SK-N-SH (cell line): ENCODE measurements around the gene TRA2B. TPM values are rescaled to one million over a fixed set of nuclear protein-coding genes. Genes with fewer than 3 reads are reported as not detected.

Experiments used
- CTCF ChIA-PET: fragments of 300-600, 350-600 bp; formaldehyde crosslinking; extraction: SDS; loops from one replicate; lab custom pipeline; 2021; lab: Yijun Ruan, JAX
- POLR2A ChIA-PET: fragments of 350-600 bp; sonication (Branson Sonifier 250); formaldehyde crosslinking; extraction: SDS; loops from one replicate; lab custom pipeline; 2020; ENCODE audit warnings: antibody characterized with exemption, inconsistent platforms; lab: Yijun Ruan, JAX
- DNase-seq: peaks from one replicate; pipeline ENCODE4 v3.0.0; 2012
- H2AFZ ChIP-seq: fragments of 200-600 bp; sonication (generic); 2 replicates; pipeline ENCODE4 v1.8.1; 2016; ENCODE audit warnings: antibody characterized with exemption, mild to moderate bottlenecking, low read depth
- H3F3A ChIP-seq: fragments of 200-600 bp; sonication (generic); replicated peaks from 2 replicates; pipeline ENCODE3; 2016; ENCODE audit warnings: antibody characterized with exemption, mild to moderate bottlenecking; ENCODE audit not compliant: insufficient read depth
- H3K27ac ChIP-seq, 2 experiments: fragments of 200-500 bp in 1 of 2; fragments of 200-600 bp in 1 of 2; sonication (Bioruptor generic) in 1 of 2; sonication (generic), shearing (Covaris generic) in 1 of 2; 2 replicates each; pipeline versions ENCODE4 v1.5.1 to v1.6.1; 2014 to 2016; ENCODE audit warnings: low read depth in 2 of 2, inconsistent platforms in 1 of 2, low read length in 1 of 2, mild to moderate bottlenecking in 1 of 2, mixed read lengths in 1 of 2
- H3K27me3 ChIP-seq: fragments of 200-600 bp; sonication (generic), shearing (Covaris generic); 2 replicates; pipeline ENCODE4 v1.6.1; 2016; ENCODE audit warnings: mixed run types; ENCODE audit not compliant: insufficient read depth
- H3K36me3 ChIP-seq, 2 experiments: fragments of 200-500 bp in 1 of 2; fragments of 200-600 bp in 1 of 2; sonication (Bioruptor generic) in 1 of 2; sonication (generic) in 1 of 2; replicated peaks in 1 of 2; 2 replicates each; pipeline versions ENCODE3 to v1.5.1; 2014 to 2016; ENCODE audit warnings: low read length in 1 of 2, mild to moderate bottlenecking in 1 of 2; ENCODE audit not compliant: insufficient read depth in 2 of 2, control insufficient read depth in 1 of 2
- H3K4me1 ChIP-seq, 2 experiments: fragments of 200-500 bp in 1 of 2; fragments of 200-600 bp in 1 of 2; sonication (Bioruptor generic) in 1 of 2; sonication (generic), shearing (Covaris generic) in 1 of 2; 2 replicates each; pipeline versions ENCODE4 v1.5.1 to v1.6.1; 2014 to 2016; ENCODE audit warnings: low read depth in 1 of 2, low read length in 1 of 2, mixed run types in 1 of 2; ENCODE audit not compliant: insufficient read depth in 2 of 2, control insufficient read depth in 1 of 2
- H3K4me2 ChIP-seq: fragments of 200-600 bp; sonication (generic), shearing (Covaris generic); 2 replicates; pipeline ENCODE4 v1.6.1; 2017; ENCODE audit warnings: mixed run types
- H3K4me3 ChIP-seq, 2 experiments: fragments of 200-500 bp in 1 of 2; fragments of 200-600 bp in 1 of 2; sonication (Bioruptor generic) in 1 of 2; sonication (generic), shearing (Covaris generic) in 1 of 2; 2 replicates each; pipeline versions ENCODE4 v1.5.1 to v1.8.1; 2014 to 2016; ENCODE audit warnings: low read depth in 2 of 2, inconsistent platforms in 1 of 2, low read length in 1 of 2, mild to moderate bottlenecking in 1 of 2, mixed read lengths in 1 of 2, moderate library complexity in 1 of 2
- H3K79me2 ChIP-seq: fragments of 200-600 bp; sonication (generic); 2 replicates; pipeline ENCODE4 v1.8.1; 2017; ENCODE audit warnings: mild to moderate bottlenecking; ENCODE audit not compliant: insufficient read depth
- H3K9ac ChIP-seq: fragments of 200-600 bp; sonication (generic); 2 replicates; pipeline ENCODE4 v1.6.1; 2017; ENCODE audit warnings: mixed run types
- H3K9me2 ChIP-seq: fragments of 200-600 bp; sonication (generic); 2 replicates; pipeline ENCODE4 v1.6.1; 2017; ENCODE audit warnings: mixed run types
- H3K9me3 ChIP-seq: fragments of 200-600 bp; sonication (generic); 2 replicates; pipeline ENCODE4 v1.6.1; 2017; ENCODE audit warnings: mixed run types, mild to moderate bottlenecking, moderate library complexity
- H4K20me1 ChIP-seq: fragments of 200-600 bp; sonication (generic); 2 replicates; pipeline ENCODE4 v1.6.1; 2017; ENCODE audit warnings: mild to moderate bottlenecking, mixed run types; ENCODE audit not compliant: insufficient read depth
- CHD2 ChIP-seq: fragments of 150-350 bp; IDR thresholded peaks from 2 replicates; pipeline ENCODE4 v1.6.1; 2018; ENCODE audit warnings: low read length; ENCODE audit not compliant: partially characterized antibody
- EZH2phosphoT487 ChIP-seq: fragments of 200-600 bp; sonication (generic); IDR thresholded peaks from 2 replicates; pipeline ENCODE4 v1.6.1; 2017; ENCODE audit warnings: low read depth, mixed run types, mild to moderate bottlenecking, antibody characterized with exemption, moderate library complexity, borderline replicate concordance
- FOSL2 ChIP-seq: IDR thresholded peaks from 2 replicates; pipeline ENCODE4 v1.4.0; 2012; ENCODE audit warnings: low read depth, mild to moderate bottlenecking, moderate library complexity, borderline replicate concordance
- GATA2 ChIP-seq: sonication (generic); formaldehyde crosslinking; IDR thresholded peaks from 2 replicates; pipeline ENCODE4 v1.5.0; 2020; ENCODE audit warnings: mild to moderate bottlenecking, missing genetic modification reagents
- JUND ChIP-seq: IDR thresholded peaks from 2 replicates; pipeline ENCODE4 v1.4.0; 2012
- NFIC ChIP-seq: IDR thresholded peaks from 2 replicates; pipeline ENCODE4 v1.4.0; 2012; ENCODE audit warnings: borderline replicate concordance
- RXRA ChIP-seq: IDR thresholded peaks from 2 replicates; pipeline ENCODE4 v1.4.0; 2012; ENCODE audit warnings: low read depth, mild to moderate bottlenecking, borderline replicate concordance
- SMC3 ChIP-seq: IDR thresholded peaks from 2 replicates; pipeline ENCODE4 v1.6.1; 2012; ENCODE audit warnings: low read depth, low read length, improper control_type of control experiment
- TCF12 ChIP-seq: IDR thresholded peaks from 2 replicates; pipeline ENCODE4 v1.4.0; 2012
- TEAD4 ChIP-seq: IDR thresholded peaks from 2 replicates; pipeline ENCODE4 v1.4.0; 2012; ENCODE audit warnings: mild to moderate bottlenecking, borderline replicate concordance; ENCODE audit not compliant: insufficient read depth
- WGBS: methylation state at CpG from one replicate; pipeline ENCODE4 v1.1.6; 2017; ENCODE audit warnings: low lambda C conversion rate; 5-methylcytosine and 5-hydroxymethylcytosine counted together
- polyA plus RNA-seq, 3 experiments: library from polyadenylated mRNA; depleted of rRNA; stranded (reverse); fragments of >200 nt; gene quantifications; 2 replicates each; pipeline ENCODE4 v1.2.3, GENCODE V29; 2012
- TF ChIP-seq, protein P1 (sequence below): fragments of 200-600 bp; sonication (generic); IDR thresholded peaks from 2 replicates; pipeline ENCODE4 v1.6.1; 2017; ENCODE audit warnings: antibody characterized with exemption, mild to moderate bottlenecking, moderate library complexity
- TF ChIP-seq, protein P2 (sequence below): IDR thresholded peaks from 2 replicates; pipeline ENCODE4 v1.4.0; 2012; ENCODE audit warnings: low read depth
- TF ChIP-seq, protein P3 (sequence below): fragments of 150-350 bp; IDR thresholded peaks from 2 replicates; pipeline ENCODE4 v1.6.1; 2016; ENCODE audit warnings: mild to moderate bottlenecking, low read depth, low read length

The TRA2B gene
- polyA plus RNA-seq, 1 of the 3 experiments (the other 2 are of a cell fraction) = 212 TPM

DNA sequence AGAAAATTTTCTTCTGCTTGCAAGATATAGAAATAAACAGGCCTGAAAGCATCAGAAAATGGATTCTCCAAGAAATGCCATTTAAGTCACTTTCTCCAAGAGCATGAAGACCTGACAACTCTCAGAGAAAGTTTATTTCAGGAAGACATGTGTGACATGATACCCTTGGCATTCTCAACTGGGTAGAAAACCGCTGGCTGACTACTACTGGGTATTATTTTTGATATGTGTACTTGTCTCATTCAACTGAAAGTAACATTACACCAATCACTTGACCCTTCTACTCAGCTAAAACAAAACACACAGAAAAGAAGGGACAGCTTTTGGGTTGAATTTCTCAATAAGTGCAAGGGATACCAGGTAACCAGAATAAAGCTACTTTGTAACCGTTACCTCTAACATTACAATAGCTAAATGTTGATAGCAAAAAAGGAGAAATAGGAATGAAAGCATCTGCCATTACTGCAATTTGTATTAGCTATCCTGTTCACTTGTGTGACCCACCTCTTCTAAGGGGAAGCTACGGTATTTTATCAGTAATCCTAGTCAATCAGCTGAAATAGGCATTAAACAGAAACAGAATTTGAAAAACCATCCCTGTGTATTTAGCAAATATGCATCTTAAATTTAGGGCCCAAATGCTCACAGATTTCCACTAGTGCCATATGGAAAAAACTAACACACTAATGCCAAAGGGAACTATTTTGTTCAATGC is 7.3 kb downstream of the TRA2B start:
- WGBS = 65% methylated on average over 3 of the region's 3 CpGs
- H3K9me3 ChIP-seq = no peaks in the 10 kb centered on the region
- no peak overlapping the region for H3K4me3 ChIP-seq
- H3K9ac ChIP-seq = no peak overlapping the region
- DNase-seq = no peak
- TF ChIP-seq, protein P1, sequence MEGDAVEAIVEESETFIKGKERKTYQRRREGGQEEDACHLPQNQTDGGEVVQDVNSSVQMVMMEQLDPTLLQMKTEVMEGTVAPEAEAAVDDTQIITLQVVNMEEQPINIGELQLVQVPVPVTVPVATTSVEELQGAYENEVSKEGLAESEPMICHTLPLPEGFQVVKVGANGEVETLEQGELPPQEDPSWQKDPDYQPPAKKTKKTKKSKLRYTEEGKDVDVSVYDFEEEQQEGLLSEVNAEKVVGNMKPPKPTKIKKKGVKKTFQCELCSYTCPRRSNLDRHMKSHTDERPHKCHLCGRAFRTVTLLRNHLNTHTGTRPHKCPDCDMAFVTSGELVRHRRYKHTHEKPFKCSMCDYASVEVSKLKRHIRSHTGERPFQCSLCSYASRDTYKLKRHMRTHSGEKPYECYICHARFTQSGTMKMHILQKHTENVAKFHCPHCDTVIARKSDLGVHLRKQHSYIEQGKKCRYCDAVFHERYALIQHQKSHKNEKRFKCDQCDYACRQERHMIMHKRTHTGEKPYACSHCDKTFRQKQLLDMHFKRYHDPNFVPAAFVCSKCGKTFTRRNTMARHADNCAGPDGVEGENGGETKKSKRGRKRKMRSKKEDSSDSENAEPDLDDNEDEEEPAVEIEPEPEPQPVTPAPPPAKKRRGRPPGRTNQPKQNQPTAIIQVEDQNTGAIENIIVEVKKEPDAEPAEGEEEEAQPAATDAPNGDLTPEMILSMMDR = no peak
- TF ChIP-seq NFIC (no peak), GATA2 (CRISPR knock-in tag) (no peak), FOSL2 (no peak), TCF12 (no peak), CHD2 (no peak), JUND (no peak), SMC3 (no peak), EZH2phosphoT487 (no peak), TEAD4 (no peak), RXRA (no peak)
- TF ChIP-seq, protein P2, sequence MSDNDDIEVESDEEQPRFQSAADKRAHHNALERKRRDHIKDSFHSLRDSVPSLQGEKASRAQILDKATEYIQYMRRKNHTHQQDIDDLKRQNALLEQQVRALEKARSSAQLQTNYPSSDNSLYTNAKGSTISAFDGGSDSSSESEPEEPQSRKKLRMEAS = no peak
- TF ChIP-seq, protein P3, sequence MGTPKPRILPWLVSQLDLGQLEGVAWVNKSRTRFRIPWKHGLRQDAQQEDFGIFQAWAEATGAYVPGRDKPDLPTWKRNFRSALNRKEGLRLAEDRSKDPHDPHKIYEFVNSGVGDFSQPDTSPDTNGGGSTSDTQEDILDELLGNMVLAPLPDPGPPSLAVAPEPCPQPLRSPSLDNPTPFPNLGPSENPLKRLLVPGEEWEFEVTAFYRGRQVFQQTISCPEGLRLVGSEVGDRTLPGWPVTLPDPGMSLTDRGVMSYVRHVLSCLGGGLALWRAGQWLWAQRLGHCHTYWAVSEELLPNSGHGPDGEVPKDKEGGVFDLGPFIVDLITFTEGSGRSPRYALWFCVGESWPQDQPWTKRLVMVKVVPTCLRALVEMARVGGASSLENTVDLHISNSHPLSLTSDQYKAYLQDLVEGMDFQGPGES = no peak
- H3K79me2 ChIP-seq = peaks cover 100% of the 10 kb centered on the region
- ChIA-PET POLR2A (no interaction called here), CTCF (interaction anchor here (1.2 to 1.5 kb wide), 2 partner anchors 13 to 15 kb away, joined by 3 to 6 read pairs; no protein-coding TSS in a partner anchor)
- H3K27me3 ChIP-seq = no peaks in the 10 kb centered on the region
- peaks cover 25% of the 10 kb centered on the region for H3F3A ChIP-seq
- H3K4me1 ChIP-seq = peaks cover 55 to 56% of the 10 kb centered on the region in 2 experiments
- peaks cover 100% of the 10 kb centered on the region for H4K20me1 ChIP-seq
- no peaks in the 10 kb centered on the region for H3K9me2 ChIP-seq
- peak overlapping the region; percentile 74; the same call in 1 of the 2 replicates for H3K4me2 ChIP-seq
- peaks cover 42 to 67% of the 10 kb centered on the region in 2 experiments for H3K36me3 ChIP-seq
- H2AFZ ChIP-seq = no peak overlapping the region
- H3K27ac ChIP-seq = no peak overlapping the region
